Measurements from ENCODE around the gene PAX8.

Gene PAX8

DNA sequence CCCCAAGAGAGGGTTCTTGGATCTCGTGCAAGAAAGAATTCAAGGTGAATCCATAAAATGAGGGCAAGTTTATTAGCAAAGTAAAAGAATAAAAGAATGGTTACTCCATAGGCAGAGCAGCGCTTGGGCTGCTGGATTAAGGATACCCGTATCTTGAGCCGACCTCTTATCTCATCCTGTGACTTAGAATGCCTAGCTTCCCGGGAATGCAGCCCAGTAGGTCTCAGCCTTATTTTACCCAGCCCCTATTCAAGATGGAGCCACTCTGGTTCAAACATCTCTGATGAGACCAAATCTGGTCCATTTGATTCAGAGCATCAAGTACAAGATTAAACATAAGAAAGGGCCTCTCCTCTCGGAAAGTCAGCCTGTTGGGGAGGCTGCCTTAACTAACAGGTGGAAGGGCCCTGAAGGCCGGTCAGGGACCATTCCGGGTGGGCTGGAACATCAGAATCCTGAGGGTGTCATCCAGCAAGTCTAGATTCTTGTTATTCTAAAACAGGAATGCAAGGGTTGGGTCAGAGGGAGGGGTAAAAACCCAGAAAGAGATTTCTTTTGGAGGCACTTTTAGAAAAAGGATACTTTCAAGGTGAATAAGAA is 99.2 kb downstream of the PAX8 start:
- DNase-seq, result no peak

- no peak for DNase-seq
Observed at GRCh38 chr2:113178891-113179290, 99.8 kb downstream of the PAX8 start.

DNA sequence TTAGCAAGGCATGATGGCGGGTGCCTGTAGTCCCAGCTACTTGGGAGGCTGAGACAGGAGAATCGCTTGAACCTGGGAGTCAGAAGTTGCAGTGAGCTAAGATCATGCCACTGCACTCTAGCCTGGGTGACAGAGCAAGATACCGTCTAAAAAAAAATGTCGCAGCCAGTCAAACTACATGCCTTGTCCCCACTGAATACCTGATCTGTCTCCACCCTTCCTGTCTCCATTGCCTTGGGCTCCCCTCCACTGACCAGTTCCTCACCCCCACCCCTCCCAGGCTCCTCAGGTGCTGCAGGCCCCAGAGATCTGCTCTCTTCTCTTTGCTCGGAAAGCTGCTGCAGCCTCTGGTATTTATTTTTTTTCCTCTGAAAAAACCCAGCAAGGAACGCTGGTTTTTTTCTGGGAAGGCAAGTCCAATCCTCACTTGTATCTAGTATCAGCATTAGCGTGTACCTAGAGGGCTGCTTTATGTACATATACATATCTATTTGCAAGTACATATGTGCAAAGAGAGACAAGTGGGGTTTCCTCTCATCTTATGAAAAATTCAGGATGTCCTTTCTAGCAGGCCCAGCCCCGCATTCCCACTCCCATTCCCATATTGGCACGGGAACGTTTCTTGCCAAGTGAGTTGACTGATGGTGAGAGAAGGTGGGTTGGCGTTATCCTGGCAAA is 100.5 kb downstream of the PAX8 start:
- DNase-seq, result no peak

DNA sequence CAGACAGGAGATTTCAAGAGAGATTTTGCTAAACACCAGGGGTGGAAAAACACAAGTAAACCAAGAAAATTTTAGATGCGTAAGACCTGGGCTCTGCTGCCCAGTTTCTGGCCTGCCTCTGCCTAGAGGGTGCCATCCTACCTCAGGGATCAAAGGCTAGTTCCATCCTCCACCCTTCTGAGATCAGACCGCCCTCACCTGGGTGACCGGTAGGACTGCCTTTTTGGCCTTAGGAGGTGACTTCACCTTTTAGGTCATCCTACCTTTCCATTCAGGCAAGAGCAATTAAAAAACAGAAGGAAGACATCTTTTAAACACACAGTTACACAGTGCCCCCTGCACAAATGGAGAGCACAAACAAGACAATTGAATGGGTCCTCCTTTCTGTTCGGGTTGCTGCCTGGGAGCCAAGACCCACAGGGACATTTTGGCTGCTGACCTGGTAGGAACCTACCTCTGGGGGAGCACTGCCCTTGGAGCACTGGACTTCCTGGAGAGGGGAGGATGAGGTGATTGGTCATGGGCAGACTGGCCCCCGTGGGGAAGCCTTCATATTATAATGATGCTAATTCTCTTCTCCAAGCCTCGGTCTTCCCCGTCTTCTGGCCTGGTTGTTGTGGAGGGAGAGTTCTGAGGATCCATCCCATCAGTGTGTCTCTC is 101.9 kb downstream of the PAX8 start:
- no peak for DNase-seq

GRCh38 chr2:113175736-113176695 is 102.7 kb downstream of the PAX8 start:
- DNase-seq, result no peak

GRCh38 chr2:113175042-113175628 is 103.6 kb downstream of the PAX8 start:
- no peak for DNase-seq

DNA sequence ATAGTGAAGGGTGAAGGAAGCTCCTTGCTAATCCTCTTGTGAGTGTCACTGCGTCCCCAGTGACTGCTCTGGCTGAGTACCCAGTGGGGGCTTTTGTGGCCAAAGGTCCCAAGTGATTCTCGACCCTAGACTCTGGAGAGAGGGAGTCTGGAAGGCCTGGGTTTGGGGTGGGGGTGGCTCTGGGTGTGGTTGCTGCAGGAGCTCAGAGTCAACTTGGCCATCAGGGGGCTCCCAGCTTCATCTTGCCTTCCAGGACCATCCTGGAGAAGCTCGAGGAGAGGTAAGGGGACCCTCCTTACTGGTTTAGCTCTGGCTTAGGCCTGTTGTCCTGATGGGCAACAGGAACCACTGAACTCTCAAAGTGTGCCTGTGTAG is 104.4 kb downstream of the PAX8 start:
- no peak for DNase-seq

DNA sequence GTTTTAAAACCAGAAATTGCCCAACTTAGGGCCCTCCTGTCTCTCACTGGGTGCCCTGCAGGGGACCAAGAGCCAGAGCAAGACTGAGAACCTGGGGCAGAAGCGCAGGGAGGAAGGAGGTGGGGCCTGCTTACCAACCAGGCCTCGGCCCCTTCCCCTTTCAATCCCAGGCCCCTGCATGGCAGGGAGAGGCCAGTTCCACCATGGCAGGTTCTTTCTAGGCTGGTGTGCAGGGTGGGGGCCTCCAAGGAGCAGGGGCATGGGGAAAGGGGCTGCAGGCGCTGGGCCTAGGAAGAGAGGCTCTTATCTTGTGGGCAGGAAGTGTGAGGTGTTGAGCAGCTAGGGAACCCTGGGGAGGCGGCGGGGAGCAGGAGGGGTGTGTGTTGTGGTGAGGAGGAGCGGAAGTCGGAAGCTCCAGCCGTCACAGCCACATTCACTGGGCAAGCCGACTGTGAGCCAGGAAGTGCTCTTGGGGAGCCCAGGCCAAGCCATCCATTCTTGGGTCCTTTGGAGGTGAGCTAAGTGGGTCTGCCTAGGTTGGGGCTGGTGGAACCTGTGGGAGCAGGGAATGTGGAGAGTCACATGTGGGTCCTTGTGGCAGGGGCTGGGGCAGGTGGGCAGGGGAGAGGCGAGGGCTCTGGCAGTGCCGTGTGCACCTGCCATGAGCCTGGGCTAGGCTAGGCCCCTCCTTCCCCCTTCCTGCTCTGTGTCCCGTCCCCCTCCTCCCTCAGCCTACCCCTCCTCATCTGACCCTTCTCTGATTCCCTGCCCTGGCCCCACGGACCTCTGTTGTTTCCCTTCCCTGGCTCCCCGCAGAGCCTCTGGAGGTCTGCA is 105.0 kb downstream of the PAX8 start, which contains the start of gene PSD4:
Gene PSD4, plus strand, starts transcription at position 430 of the 834 bp plus-strand sequence. CDS start 8,486 bp downstream, outside the sequence.
- DNase-seq, result no peak

- no peak for DNase-seq
Observed at GRCh38 chr2:113172721-113173541, 105.8 kb downstream of the PAX8 start.

DNA sequence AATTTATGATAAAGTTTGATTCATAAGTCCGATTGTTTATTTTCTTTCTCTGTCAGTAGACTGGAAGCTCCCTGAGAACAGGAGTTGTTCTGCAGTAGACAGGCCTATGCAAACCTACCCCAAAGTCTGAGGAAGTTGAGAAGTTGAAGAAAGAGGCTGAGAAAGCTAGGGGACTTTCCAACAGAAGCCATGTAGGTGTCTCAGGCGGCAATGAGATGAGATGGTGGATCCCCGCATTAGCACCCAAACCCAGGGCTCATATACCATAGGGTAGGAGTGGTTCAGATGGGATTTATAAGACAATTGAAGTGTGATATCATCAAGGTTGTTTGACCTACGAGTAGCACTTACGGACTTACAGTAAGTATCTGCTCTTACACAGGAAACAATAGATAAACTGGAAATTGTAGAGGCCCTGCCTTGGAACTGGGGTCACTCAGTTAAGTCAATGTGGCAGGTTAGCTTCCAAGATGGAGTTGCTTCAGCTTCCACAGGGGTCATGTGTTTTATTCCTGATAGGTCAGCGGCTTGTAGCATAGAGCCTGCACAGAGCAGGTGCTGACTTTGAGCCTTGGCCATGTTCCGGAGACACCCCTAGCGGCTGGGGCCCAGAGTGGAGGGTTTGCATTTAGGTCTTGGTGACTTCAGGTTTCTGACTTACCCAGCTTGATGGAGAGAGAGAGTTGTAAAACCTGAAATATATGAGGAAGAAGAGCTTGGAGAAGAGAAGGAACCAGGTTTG is 107.2 kb downstream of the PAX8 start:
- DNase-seq, result no peak

GRCh38 chr2:113169586-113169985 is 109.1 kb downstream of the PAX8 start:
- no peak for DNase-seq

DNA sequence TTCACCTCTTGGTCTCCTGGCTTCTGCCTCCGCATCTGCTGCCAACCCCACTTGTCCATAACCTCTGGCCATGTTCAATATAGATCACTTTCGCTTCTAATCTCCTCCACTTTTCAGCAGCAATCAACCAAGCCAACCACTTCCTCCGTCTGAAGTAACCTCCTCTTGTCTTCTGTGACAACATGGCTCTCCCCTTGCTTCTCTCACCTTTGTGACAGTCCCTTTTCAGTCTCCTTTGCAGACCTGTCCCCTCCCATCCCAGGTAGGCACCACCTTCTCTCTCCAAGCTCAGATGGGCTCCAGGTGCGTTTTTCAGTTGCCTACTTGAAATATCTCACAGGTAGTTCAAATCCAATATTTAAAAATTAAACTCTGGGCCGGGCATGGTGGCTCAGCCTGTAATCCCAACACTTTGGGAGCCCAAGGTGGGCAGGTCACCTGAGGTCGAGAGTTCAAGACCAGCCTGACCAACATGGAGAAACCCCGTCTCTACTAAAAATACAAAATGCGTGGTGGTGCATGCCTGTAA is 109.7 kb downstream of the PAX8 start:
- no peak for DNase-seq

DNA sequence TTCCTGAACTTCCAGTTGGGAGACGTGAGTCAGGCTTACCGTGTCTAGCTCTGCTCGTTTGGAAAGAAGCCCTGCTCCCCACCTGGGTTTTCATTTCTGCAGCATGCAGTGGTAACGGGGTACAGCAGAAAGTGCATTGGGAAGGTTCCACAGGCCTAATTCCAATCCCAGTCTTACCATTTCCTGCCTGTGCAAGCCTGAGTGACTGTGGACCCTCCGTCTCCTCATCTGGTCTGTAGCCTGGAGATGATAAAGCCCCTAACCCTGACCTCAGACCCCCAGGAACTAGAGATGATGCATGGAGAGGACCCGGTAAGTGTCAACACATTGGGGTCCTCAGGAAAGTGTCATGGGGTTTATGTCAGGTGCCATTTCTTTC is 110.8 kb downstream of the PAX8 start:
- no peak for DNase-seq

DNA sequence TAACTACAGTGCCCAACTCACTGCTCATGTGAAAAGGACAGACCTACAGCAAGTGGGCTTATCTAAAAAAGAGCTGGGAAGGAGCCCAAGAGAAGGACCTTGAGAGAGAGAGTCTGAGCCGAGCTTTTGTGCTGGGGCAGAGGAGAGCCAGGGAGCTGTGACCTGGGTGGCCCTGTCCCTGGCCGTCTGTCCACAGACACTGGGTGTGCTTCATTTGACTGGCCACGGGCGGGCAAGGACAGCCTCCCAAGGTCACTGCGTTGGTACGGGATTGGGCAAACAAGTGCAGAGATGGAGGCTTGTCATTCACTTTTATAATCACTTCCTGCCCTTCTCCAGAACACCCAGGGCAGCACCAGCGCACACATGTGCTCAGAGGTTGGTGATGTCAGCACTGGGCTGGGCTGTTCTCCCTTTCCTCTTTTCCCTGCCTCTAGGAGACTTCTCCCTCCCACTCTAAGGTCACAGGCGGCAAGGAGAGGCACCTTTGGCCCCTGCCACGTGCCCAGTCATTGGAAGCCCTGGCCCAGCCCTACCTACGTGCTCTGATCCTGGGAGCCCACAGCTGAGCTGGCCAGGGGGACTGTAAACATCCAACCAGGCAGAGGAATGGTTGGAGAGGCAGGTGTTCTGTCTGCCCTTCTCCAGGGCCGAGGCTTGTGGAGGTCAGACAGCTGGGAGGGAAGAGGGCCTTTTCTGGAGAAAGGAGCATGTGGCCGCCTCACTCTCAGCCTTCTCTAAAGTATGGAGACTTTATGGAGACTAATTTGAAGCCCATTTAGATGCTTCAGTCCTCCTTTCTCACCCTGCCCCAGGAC is 111.4 kb downstream of the PAX8 start:
- DNase-seq, result no peak

DNA sequence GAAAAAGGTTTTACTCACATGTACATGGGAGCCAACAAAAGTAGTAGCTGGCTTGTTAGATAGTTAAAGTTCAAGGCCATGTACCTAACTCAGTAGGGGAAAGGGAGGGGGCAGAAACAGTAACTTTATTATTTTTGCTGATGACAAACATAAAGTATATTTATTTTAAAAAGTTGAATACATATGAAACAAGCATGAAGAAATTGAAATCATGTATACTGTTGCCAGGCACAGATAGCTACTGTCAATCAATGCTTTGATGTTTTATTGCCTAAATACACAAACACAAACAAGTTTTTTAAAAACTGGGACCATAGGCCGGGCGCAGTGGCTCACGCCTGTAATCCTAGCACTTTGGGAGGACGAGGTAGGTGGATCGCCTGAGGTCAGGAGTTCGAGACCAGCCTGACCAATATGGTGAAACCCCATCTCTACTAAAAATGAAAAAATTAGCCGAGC is 112.5 kb downstream of the PAX8 start:
- no peak for DNase-seq
